GM12878 (cell line): ENCODE results near the gene GNB3.

ENCODE experiments used
- CHD2 ChIP-seq: IDR thresholded peaks from 2 replicates; pipeline ENCODE4 v1.6.1; 2011; ENCODE audit warnings: low read depth, low read length, improper control_type of control experiment, borderline replicate concordance
- CTCF ChIP-seq, 3 experiments: IDR thresholded peaks in 2 of 3; conservative IDR thresholded peaks in 1 of 3; 2 replicates each; pipeline ENCODE4 v1.5.1; 2011; ENCODE audit warnings: low read depth in 3 of 3, low read length in 3 of 3, mild to moderate bottlenecking in 3 of 3, control low read depth in 2 of 3, moderate library complexity in 2 of 3, inconsistent platforms in 1 of 3, mixed read lengths in 1 of 3; ENCODE audit not compliant: control insufficient read depth in 2 of 3, insufficient read depth in 1 of 3; ENCODE audit errors: extremely low read depth in 1 of 3
- EGR1 ChIP-seq, 2 experiments: IDR thresholded peaks; 1 replicate in 1 of 2; 2 replicates in 1 of 2; pipeline ENCODE4 v1.6.1; 2011 to 2012; ENCODE audit warnings: low read depth in 2 of 2, low read length in 2 of 2, borderline replicate concordance in 1 of 2, mild to moderate bottlenecking in 1 of 2, moderate library complexity in 1 of 2
- ESRRA ChIP-seq: IDR thresholded peaks from 2 replicates; pipeline ENCODE4 v1.6.1; 2012; ENCODE audit warnings: mild to moderate bottlenecking, low read length, improper control_type of control experiment
- JUNB ChIP-seq: IDR thresholded peaks from 2 replicates; pipeline ENCODE4 v1.6.1; 2016; ENCODE audit warnings: antibody characterized with exemption, mild to moderate bottlenecking
- JUND ChIP-seq: IDR thresholded peaks from 2 replicates; pipeline ENCODE4 v1.6.1; 2012; ENCODE audit warnings: low read depth, mild to moderate bottlenecking, low read length, improper control_type of control experiment, moderate library complexity
- NFIC ChIP-seq: IDR thresholded peaks from 2 replicates; pipeline ENCODE4 v1.6.1; 2012; ENCODE audit warnings: low read depth, mild to moderate bottlenecking, inconsistent platforms, low read length, moderate library complexity
- NR2C1 ChIP-seq: fragments of 450-650 bp; IDR thresholded peaks from 2 replicates; pipeline ENCODE4 v1.6.1; 2017; ENCODE audit warnings: antibody characterized with exemption, mild to moderate bottlenecking, moderate library complexity
- POLR2A ChIP-seq: IDR thresholded peaks from 2 replicates; pipeline ENCODE4 v1.6.1; 2011; ENCODE audit warnings: low read depth, mild to moderate bottlenecking, low read length
- POLR2AphosphoS5 ChIP-seq: IDR thresholded peaks from 2 replicates; pipeline ENCODE4 v1.6.1; 2011; ENCODE audit warnings: mild to moderate bottlenecking, low read length, inconsistent platforms
- RAD21 ChIP-seq: IDR thresholded peaks from 2 replicates; pipeline ENCODE4 v1.6.1; 2011; ENCODE audit warnings: mild to moderate bottlenecking, low read depth, low read length, moderate library complexity; ENCODE audit not compliant: insufficient read depth
- RCOR1 ChIP-seq: conservative IDR thresholded peaks from 2 replicates; pipeline ENCODE4 v1.6.1; 2012; ENCODE audit warnings: low read depth, low read length, improper control_type of control experiment
- SP1 ChIP-seq: IDR thresholded peaks from one replicate; pipeline ENCODE4 v1.6.1; 2011; ENCODE audit warnings: low read depth, low read length
- ZSCAN29 ChIP-seq: fragments of 450-650 bp; IDR thresholded peaks from 2 replicates; pipeline ENCODE4 v1.6.1; 2017; ENCODE audit warnings: mild to moderate bottlenecking, moderate library complexity

- no peak for TF ChIP-seq NFIC
- no peak for TF ChIP-seq RCOR1
- TF ChIP-seq CTCF (IDR thresholded peaks at IDR 0.05 in 2 of 3, conservative IDR thresholded peaks at IDR 0.05 in 1 of 3; ENCODE audit: control insufficient read depth in 2 of 3, extremely low read depth in 1 of 3, insufficient read depth in 1 of 3, low read depth in 3 of 3, low read length in 3 of 3): no peak
- TF ChIP-seq NR2C1: no peak
- no peak for TF ChIP-seq CHD2
- TF ChIP-seq SP1: no peak
- TF ChIP-seq POLR2A: no peak
- no peak for TF ChIP-seq EGR1 (IDR thresholded peaks at IDR 0.05; ENCODE audit: borderline replicate concordance in 1 of 2, low read depth in 2 of 2, low read length in 2 of 2)
- TF ChIP-seq RAD21: no peak
- TF ChIP-seq JUND: no peak
- TF ChIP-seq POLR2AphosphoS5: no peak
- TF ChIP-seq ESRRA: no peak
- TF ChIP-seq JUNB: no peak
- no peak for TF ChIP-seq ZSCAN29
These were observed 18.1 kb upstream of the GNB3 start for GRCh38 chr12:6822426-6823135.
